GM23338 (cell line): ENCODE data around the gene SCG2. TPM values are rescaled to one million over a fixed set of nuclear protein-coding genes. Genes with fewer than 3 reads are reported as not detected.

Experiments
- ATAC-seq: fragments of 200-7000 bp; cut with Tn5 transposase; 3 replicates; pipeline ENCODE4 v1.9.1; 2020
- DNase-seq: peaks from one replicate; pipeline ENCODE4 v3.0.0-alpha.2; 2015; ENCODE audit warnings: low spot score
- H2AFZ ChIP-seq: fragments of 200-600 bp; sonication (generic); 2 replicates; pipeline ENCODE4 v1.8.0; 2016; ENCODE audit warnings: antibody characterized with exemption, mild to moderate bottlenecking, moderate library complexity
- H3F3A ChIP-seq: fragments of 200-600 bp; sonication (generic); replicated peaks from 2 replicates; pipeline ENCODE4 v1.8.0; 2017; ENCODE audit warnings: antibody characterized with exemption, mixed run types, low read depth
- H3K27ac ChIP-seq: fragments of 200-600 bp; sonication (generic); 2 replicates; pipeline ENCODE4 v1.6.1; 2016; ENCODE audit warnings: low read depth
- H3K27me3 ChIP-seq: fragments of 200-600 bp; sonication (generic); 2 replicates; pipeline ENCODE4 v1.8.0; 2016; ENCODE audit warnings: mild to moderate bottlenecking, mixed run types, moderate library complexity; ENCODE audit not compliant: insufficient read depth
- H3K36me3 ChIP-seq: fragments of 200-600 bp; sonication (generic); 2 replicates; pipeline ENCODE4 v1.8.0; 2016; ENCODE audit warnings: mild to moderate bottlenecking; ENCODE audit not compliant: insufficient read depth
- H3K4me1 ChIP-seq: fragments of 200-600 bp; sonication (generic); 2 replicates; pipeline ENCODE4 v1.8.0; 2016; ENCODE audit warnings: mild to moderate bottlenecking, moderate library complexity; ENCODE audit not compliant: insufficient read depth
- H3K4me2 ChIP-seq: fragments of 200-600 bp; sonication (generic); 2 replicates; pipeline ENCODE4 v1.7.1; 2017; ENCODE audit warnings: mixed run types
- H3K4me3 ChIP-seq: fragments of 200-600 bp; sonication (generic); 2 replicates; pipeline ENCODE4 v1.6.1; 2016; ENCODE audit warnings: mixed run types
- H3K79me2 ChIP-seq: fragments of 200-600 bp; sonication (generic); replicated peaks from 2 replicates; pipeline ENCODE4 v1.8.0; 2017; ENCODE audit warnings: mild to moderate bottlenecking; ENCODE audit not compliant: insufficient read depth
- H3K9me2 ChIP-seq: fragments of 200-600 bp; sonication (generic); 2 replicates; pipeline ENCODE4 v1.8.0; 2017; ENCODE audit not compliant: insufficient read depth
- H4K20me1 ChIP-seq: fragments of 200-600 bp; sonication (generic); replicated peaks from 2 replicates; pipeline ENCODE4 v1.8.0; 2017; ENCODE audit warnings: mild to moderate bottlenecking; ENCODE audit not compliant: insufficient read depth
- H3K27ac Mint-ChIP-seq: 2 replicates; pipeline ENCODE4 v1.8.0; 2020; ENCODE audit warnings: inconsistent platforms, mild to moderate bottlenecking, moderate library complexity, mixed read lengths
- H3K27me3 Mint-ChIP-seq: 3 replicates; pipeline ENCODE4 v1.8.0; 2022; ENCODE audit warnings: low read depth, mild to moderate bottlenecking, moderate library complexity, mixed read lengths, inconsistent platforms; ENCODE audit not compliant: insufficient read depth, poor library complexity
- H3K36me3 Mint-ChIP-seq: 3 replicates; pipeline ENCODE4 v1.8.0; 2021; ENCODE audit warnings: low read depth, mild to moderate bottlenecking, inconsistent platforms, moderate library complexity, mixed read lengths
- H3K4me1 Mint-ChIP-seq: 3 replicates; pipeline ENCODE4 v1.8.0; 2020; ENCODE audit warnings: mild to moderate bottlenecking, inconsistent platforms, mixed read lengths
- H3K4me3 Mint-ChIP-seq: 3 replicates; pipeline ENCODE4 v1.8.0; 2021; ENCODE audit warnings: moderate library complexity, mild to moderate bottlenecking, inconsistent platforms, mixed read lengths
- H3K9me3 Mint-ChIP-seq: 3 replicates; pipeline ENCODE4 v1.8.0; 2020; ENCODE audit warnings: moderate library complexity, mild to moderate bottlenecking, inconsistent platforms, mixed read lengths
- EZH2 ChIP-seq: fragments of 200-600 bp; sonication (generic); IDR thresholded peaks from one replicate; pipeline ENCODE4 v1.8.0; 2017; ENCODE audit warnings: antibody characterized with exemption, mild to moderate bottlenecking, low read depth; ENCODE audit not compliant: unreplicated experiment
- EZH2phosphoT487 ChIP-seq: fragments of 200-600 bp; sonication (generic); IDR thresholded peaks from one replicate; pipeline ENCODE4 v1.8.1; 2018; ENCODE audit warnings: antibody characterized with exemption; ENCODE audit not compliant: unreplicated experiment
- JUNB ChIP-seq: IDR thresholded peaks from one replicate; pipeline ENCODE4 v1.6.1; 2016; ENCODE audit warnings: antibody characterized with exemption; ENCODE audit not compliant: unreplicated experiment
- NANOG ChIP-seq: IDR thresholded peaks from 2 replicates; pipeline ENCODE4 v1.6.1; 2016; ENCODE audit warnings: antibody characterized with exemption, borderline replicate concordance
- POLR2AphosphoS5 ChIP-seq: IDR thresholded peaks from 2 replicates; pipeline ENCODE4 v1.6.1; 2016; ENCODE audit warnings: antibody characterized with exemption, low read depth
- ZNF114 ChIP-seq: fragments of 250-450 bp; sonication (Bioruptor Pico); IDR thresholded peaks from 2 replicates; pipeline ENCODE4 v1.5.0; 2020; ENCODE audit warnings: mild to moderate bottlenecking, moderate library complexity
- polyA plus RNA-seq: library from polyadenylated mRNA; unstranded; fragments of >200 nt; fragmentation: Nextera tagmentation; extraction: Ambion mirVana; gene quantifications from 2 replicates; pipeline ENCODE4 v1.2.1, GENCODE V29; 2016
- total RNA-seq: library from RNA; depleted of rRNA; stranded (reverse); fragments of >200 nt; shearing (Covaris generic); gene quantifications from 2 replicates; pipeline ENCODE4 v1.2.3, GENCODE V29; 2014
- TF ChIP-seq, protein P1 (sequence below): IDR thresholded peaks from 2 replicates; pipeline ENCODE4 v1.6.1; 2016; ENCODE audit warnings: antibody characterized with exemption
- TF ChIP-seq, protein P2 (sequence below): fragments of 250-450 bp; sonication (Bioruptor Pico); IDR thresholded peaks from 2 replicates; pipeline ENCODE4 v1.5.0; 2020; ENCODE audit warnings: mild to moderate bottlenecking, moderate library complexity

Gene SCG2
- total and polyA plus RNA-seq, 2 experiments from 2014 or later, result 0.18 to 0.31 TPM

GRCh38 chr2:223580951-223581350 lies 21.2 kb downstream of the SCG2 start:
- no peaks in the 10 kb centered on the region for H3K36me3 Mint-ChIP-seq
- H3K4me3 ChIP-seq, result no peak overlapping the region
- no peak for DNase-seq
- no peaks in the 10 kb centered on the region for H3K9me2 ChIP-seq
- H3K4me3 Mint-ChIP-seq, result no peak overlapping the region
- H3K4me1 Mint-ChIP-seq, result peaks cover 9% of the 10 kb centered on the region; the same call in 2 of the 3 replicates
- no peak for ATAC-seq
- H3K36me3 ChIP-seq, result no peaks in the 10 kb centered on the region
- H2AFZ ChIP-seq, result peak overlapping the region; percentile 56
- no peaks in the 10 kb centered on the region for H3K4me1 ChIP-seq
- no peak overlapping the region for H3K27ac Mint-ChIP-seq
- peaks cover 1% of the 10 kb centered on the region for H3K27me3 Mint-ChIP-seq
- no peak overlapping the region for H3K27ac ChIP-seq
- TF ChIP-seq POLR2AphosphoS5, result no peak
- no peak for TF ChIP-seq ZNF114 (CRISPR knock-in tag)
- TF ChIP-seq, protein P1, sequence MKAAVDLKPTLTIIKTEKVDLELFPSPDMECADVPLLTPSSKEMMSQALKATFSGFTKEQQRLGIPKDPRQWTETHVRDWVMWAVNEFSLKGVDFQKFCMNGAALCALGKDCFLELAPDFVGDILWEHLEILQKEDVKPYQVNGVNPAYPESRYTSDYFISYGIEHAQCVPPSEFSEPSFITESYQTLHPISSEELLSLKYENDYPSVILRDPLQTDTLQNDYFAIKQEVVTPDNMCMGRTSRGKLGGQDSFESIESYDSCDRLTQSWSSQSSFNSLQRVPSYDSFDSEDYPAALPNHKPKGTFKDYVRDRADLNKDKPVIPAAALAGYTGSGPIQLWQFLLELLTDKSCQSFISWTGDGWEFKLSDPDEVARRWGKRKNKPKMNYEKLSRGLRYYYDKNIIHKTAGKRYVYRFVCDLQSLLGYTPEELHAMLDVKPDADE, result no peak
- no peak for TF ChIP-seq EZH2
- TF ChIP-seq NANOG, result no peak
- H3K27me3 ChIP-seq, result no peaks in the 10 kb centered on the region
- H3K79me2 ChIP-seq, result no peaks in the 10 kb centered on the region
- no peaks in the 10 kb centered on the region for H4K20me1 ChIP-seq
- no peak overlapping the region for H3K4me2 ChIP-seq
- no peaks in the 10 kb centered on the region for H3F3A ChIP-seq
- no peaks in the 10 kb centered on the region for H3K9me3 Mint-ChIP-seq

- Histone ChIP-seq H3K4me2 (no peak overlapping the region), H3K36me3 (no peaks in the 10 kb centered on the region), H3K27ac (no peak overlapping the region), H4K20me1 (no peaks in the 10 kb centered on the region), H3K27me3 (no peaks in the 10 kb centered on the region), H3F3A (no peaks in the 10 kb centered on the region), H3K4me1 (no peaks in the 10 kb centered on the region), H3K4me3 (no peak overlapping the region), H3K9me2 (no peaks in the 10 kb centered on the region), H3K79me2 (no peaks in the 10 kb centered on the region), H2AFZ (no peak overlapping the region)
- H3K27ac Mint-ChIP-seq, result no peak overlapping the region
- no peak overlapping the region for H3K4me3 Mint-ChIP-seq
- H3K4me1 Mint-ChIP-seq, result peaks cover 9% of the 10 kb centered on the region; the same call in 2 of the 3 replicates
- H3K27me3 Mint-ChIP-seq, result peaks cover 1% of the 10 kb centered on the region
- ATAC-seq, result no peak
- no peaks in the 10 kb centered on the region for H3K9me3 Mint-ChIP-seq
- no peak for DNase-seq
- TF ChIP-seq JUNB (no peak), ZNF114 (CRISPR knock-in tag) (no peak), EZH2phosphoT487 (no peak), EZH2 (no peak), POLR2AphosphoS5 (no peak)
- no peaks in the 10 kb centered on the region for H3K36me3 Mint-ChIP-seq
These were observed 23.3 kb downstream of the SCG2 start for GRCh38 chr2:223578846-223579245.

DNA sequence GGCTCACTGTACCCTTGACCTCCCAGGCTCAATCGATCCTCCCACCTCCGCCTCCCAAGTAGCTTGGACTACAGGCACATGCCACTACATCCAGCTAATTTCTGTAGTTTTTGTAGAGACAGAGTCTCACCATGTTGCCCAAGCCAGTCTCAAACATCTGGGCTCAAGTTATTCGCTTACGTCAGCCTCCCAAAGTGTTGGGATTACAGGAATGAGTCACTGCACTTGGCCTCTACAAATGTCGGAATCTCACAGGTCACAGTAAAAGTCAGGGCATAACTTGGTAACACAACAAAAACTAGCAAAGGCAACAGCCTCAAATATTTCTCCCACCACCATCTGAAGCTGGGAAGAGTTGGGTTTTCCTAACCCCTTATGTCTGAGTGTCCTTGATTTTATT lies 25.3 kb downstream of the SCG2 start:
- DNase-seq (no peak), ATAC-seq (no peak)
- Histone ChIP-seq H3K4me1 (no peaks in the 10 kb centered on the region), H3F3A (no peaks in the 10 kb centered on the region), H3K4me3 (no peak overlapping the region), H3K27ac (no peak overlapping the region), H3K4me2 (no peak overlapping the region), H3K27me3 (no peaks in the 10 kb centered on the region), H3K36me3 (no peaks in the 10 kb centered on the region), H3K9me2 (no peaks in the 10 kb centered on the region), H4K20me1 (no peaks in the 10 kb centered on the region), H3K79me2 (no peaks in the 10 kb centered on the region), H2AFZ (no peak overlapping the region)
- Mint-ChIP-seq H3K36me3 (no peaks in the 10 kb centered on the region), H3K27ac (no peak overlapping the region), H3K27me3 (peaks cover 1% of the 10 kb centered on the region), H3K9me3 (no peaks in the 10 kb centered on the region), H3K4me3 (no peak overlapping the region), H3K4me1 (peaks cover 9% of the 10 kb centered on the region; the same call in 2 of the 3 replicates)
- TF ChIP-seq EZH2 (no peak), NANOG (no peak), ZNF114 (CRISPR knock-in tag) (no peak), POLR2AphosphoS5 (no peak)
- TF ChIP-seq, protein P2, sequence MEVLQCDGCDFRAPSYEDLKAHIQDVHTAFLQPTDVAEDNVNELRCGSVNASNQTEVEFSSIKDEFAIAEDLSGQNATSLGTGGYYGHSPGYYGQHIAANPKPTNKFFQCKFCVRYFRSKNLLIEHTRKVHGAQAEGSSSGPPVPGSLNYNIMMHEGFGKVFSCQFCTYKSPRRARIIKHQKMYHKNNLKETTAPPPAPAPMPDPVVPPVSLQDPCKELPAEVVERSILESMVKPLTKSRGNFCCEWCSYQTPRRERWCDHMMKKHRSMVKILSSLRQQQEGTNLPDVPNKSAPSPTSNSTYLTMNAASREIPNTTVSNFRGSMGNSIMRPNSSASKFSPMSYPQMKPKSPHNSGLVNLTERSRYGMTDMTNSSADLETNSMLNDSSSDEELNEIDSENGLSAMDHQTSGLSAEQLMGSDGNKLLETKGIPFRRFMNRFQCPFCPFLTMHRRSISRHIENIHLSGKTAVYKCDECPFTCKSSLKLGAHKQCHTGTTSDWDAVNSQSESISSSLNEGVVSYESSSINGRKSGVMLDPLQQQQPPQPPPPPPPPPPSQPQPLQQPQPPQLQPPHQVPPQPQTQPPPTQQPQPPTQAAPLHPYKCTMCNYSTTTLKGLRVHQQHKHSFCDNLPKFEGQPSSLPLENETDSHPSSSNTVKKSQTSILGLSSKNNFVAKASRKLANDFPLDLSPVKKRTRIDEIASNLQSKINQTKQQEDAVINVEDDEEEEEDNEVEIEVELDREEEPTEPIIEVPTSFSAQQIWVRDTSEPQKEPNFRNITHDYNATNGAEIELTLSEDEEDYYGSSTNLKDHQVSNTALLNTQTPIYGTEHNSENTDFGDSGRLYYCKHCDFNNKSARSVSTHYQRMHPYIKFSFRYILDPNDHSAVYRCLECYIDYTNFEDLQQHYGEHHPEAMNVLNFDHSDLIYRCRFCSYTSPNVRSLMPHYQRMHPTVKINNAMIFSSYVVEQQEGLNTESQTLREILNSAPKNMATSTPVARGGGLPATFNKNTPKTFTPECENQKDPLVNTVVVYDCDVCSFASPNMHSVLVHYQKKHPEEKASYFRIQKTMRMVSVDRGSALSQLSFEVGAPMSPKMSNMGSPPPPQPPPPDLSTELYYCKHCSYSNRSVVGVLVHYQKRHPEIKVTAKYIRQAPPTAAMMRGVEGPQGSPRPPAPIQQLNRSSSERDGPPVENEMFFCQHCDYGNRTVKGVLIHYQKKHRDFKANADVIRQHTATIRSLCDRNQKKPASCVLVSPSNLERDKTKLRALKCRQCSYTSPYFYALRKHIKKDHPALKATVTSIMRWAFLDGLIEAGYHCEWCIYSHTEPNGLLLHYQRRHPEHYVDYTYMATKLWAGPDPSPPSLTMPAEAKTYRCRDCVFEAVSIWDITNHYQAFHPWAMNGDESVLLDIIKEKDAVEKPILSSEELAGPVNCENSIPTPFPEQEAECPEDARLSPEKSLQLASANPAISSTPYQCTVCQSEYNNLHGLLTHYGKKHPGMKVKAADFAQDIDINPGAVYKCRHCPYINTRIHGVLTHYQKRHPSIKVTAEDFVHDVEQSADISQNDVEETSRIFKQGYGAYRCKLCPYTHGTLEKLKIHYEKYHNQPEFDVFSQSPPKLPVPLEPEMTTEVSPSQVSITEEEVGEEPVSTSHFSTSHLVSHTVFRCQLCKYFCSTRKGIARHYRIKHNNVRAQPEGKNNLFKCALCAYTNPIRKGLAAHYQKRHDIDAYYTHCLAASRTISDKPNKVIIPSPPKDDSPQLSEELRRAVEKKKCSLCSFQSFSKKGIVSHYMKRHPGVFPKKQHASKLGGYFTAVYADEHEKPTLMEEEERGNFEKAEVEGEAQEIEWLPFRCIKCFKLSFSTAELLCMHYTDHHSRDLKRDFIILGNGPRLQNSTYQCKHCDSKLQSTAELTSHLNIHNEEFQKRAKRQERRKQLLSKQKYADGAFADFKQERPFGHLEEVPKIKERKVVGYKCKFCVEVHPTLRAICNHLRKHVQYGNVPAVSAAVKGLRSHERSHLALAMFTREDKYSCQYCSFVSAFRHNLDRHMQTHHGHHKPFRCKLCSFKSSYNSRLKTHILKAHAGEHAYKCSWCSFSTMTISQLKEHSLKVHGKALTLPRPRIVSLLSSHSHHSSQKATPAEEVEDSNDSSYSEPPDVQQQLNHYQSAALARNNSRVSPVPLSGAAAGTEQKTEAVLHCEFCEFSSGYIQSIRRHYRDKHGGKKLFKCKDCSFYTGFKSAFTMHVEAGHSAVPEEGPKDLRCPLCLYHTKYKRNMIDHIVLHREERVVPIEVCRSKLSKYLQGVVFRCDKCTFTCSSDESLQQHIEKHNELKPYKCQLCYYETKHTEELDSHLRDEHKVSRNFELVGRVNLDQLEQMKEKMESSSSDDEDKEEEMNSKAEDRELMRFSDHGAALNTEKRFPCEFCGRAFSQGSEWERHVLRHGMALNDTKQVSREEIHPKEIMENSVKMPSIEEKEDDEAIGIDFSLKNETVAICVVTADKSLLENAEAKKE (CRISPR knock-in tag), result no peak
- TF ChIP-seq, protein P1, result no peak
